ENCODE measurements around the gene ALKBH1. TPM values are rescaled to one million over a fixed set of nuclear protein-coding genes. Genes with fewer than 3 reads are reported as not detected.

Gene ALKBH1, protein sequence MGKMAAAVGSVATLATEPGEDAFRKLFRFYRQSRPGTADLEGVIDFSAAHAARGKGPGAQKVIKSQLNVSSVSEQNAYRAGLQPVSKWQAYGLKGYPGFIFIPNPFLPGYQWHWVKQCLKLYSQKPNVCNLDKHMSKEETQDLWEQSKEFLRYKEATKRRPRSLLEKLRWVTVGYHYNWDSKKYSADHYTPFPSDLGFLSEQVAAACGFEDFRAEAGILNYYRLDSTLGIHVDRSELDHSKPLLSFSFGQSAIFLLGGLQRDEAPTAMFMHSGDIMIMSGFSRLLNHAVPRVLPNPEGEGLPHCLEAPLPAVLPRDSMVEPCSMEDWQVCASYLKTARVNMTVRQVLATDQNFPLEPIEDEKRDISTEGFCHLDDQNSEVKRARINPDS
- total RNA-seq: 10.1 and 13.4 TPM in 2 replicates

DNA sequence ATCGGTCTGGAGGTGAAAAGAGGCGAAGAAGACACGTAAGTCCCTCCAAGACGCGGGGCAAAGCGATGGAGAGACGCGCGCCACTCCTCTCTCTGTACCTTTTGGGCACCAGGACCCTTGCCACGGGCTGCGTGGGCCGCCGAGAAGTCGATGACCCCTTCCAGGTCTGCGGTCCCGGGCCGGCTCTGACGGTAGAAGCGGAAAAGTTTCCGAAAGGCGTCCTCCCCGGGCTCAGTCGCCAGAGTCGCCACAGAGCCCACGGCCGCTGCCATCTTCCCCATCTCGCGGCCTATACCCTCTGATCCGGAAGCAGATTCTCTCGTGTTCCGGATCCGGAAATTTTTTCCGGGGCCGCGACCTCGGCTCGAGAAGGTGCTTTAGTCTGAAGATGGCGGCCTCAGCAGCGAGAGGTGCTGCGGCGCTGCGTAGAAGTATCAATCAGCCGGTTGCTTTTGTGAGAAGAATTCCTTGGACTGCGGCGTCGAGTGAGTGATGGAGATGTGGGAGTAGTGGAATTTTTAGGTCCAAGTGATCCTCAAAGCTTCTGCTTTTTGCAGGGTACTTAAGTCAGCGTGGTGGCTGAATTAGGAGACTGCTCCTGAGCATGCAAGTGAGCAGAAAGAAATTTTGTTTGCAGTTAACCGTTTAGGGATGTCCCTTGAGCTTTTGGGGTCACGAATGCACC is at the start of gene ALKBH1, which contains the start of gene SLIRP:
ALKBH1 (minus strand) TSS at position 300 of the 685 bp plus-strand sequence; CDS start at position 281, 19 bp downstream.
SLIRP (plus strand) TSS at position 380 of the 685 bp plus-strand sequence; CDS start at position 389, 9 bp downstream.

Other genes with a start within 250 kb of the ALKBH1 start
- gene AHSA1, start 249.9 kb downstream of the ALKBH1 start, total RNA-seq: 85.2 and 101 TPM in 2 replicates
- gene ISM2, start 209.2 kb downstream of the ALKBH1 start, total RNA-seq: not detected in 2 replicates
- gene SPTLC2, start 91.4 kb downstream of the ALKBH1 start, total RNA-seq: 26.5 and 42.0 TPM in 2 replicates
- gene SLIRP, start 80 bp upstream of the ALKBH1 start, total RNA-seq: 52.3 and 212 TPM in 2 replicates
- gene SNW1, start 53.1 kb upstream of the ALKBH1 start, total RNA-seq: 60.4 and 63.7 TPM in 2 replicates
- 5.7 and 6.9 TPM in 2 replicates for gene ADCK1, start 92.1 kb upstream of the ALKBH1 start, total RNA-seq

All from smooth muscle cell of trachea (primary cell).